GM12874 (cell line): Measurements from ENCODE around the gene FAM171A1.

Source experiments
- CTCF ChIP-seq: IDR thresholded peaks from 2 replicates; pipeline ENCODE4 v1.5.1; 2011; ENCODE audit warnings: low read depth, mild to moderate bottlenecking, control low read depth, low read length, moderate library complexity; ENCODE audit not compliant: insufficient read depth

Gene FAM171A1

GRCh38 chr10:15263657-15264323 lies 107.3 kb downstream of the FAM171A1 start:
- TF ChIP-seq CTCF, result no peak

- TF ChIP-seq CTCF, result peak; percentile 30; the same call in 1 of the 2 replicates
These were observed 108.9 kb downstream of the FAM171A1 start for GRCh38 chr10:15262036-15262713.

- no peak for TF ChIP-seq CTCF
These were observed 112.0 kb downstream of the FAM171A1 start for GRCh38 chr10:15259136-15259535.

- no peak for TF ChIP-seq CTCF
These were observed 112.8 kb downstream of the FAM171A1 start for GRCh38 chr10:15258255-15258654.

GRCh38 chr10:15255961-15256360 lies 115.1 kb downstream of the FAM171A1 start:
- no peak for TF ChIP-seq CTCF

GRCh38 chr10:15254808-15255648 lies 116.1 kb downstream of the FAM171A1 start:
- no peak for TF ChIP-seq CTCF

GRCh38 chr10:15253951-15254807 lies 116.9 kb downstream of the FAM171A1 start:
- TF ChIP-seq CTCF, result no peak
